ENCODE data around the gene IDI2.

Gene IDI2

GRCh38 chr10:1003884-1004670, 21.6 kb downstream of the IDI2 start:
- DNase-seq: no peak

GRCh38 chr10:1002425-1003006, 23.1 kb downstream of the IDI2 start:
- DNase-seq: no peak

GRCh38 chr10:997266-998022, 28.2 kb downstream of the IDI2 start:
- no peak for DNase-seq

- no peak for DNase-seq
These were observed 29.6 kb downstream of the IDI2 start for GRCh38 chr10:996031-996430.

GRCh38 chr10:995559-995926, 30.1 kb downstream of the IDI2 start:
- DNase-seq: no peak

GRCh38 chr10:994836-995558, 30.7 kb downstream of the IDI2 start:
- no peak for DNase-seq

- peak; percentile 68 to 81 (median 70) for DNase-seq
These were observed 32.8 kb downstream of the IDI2 start for GRCh38 chr10:992871-993270.

GRCh38 chr10:992467-992866, 33.2 kb downstream of the IDI2 start:
- DNase-seq: peak; percentile 72 to 89 (median 86)

GRCh38 chr10:990808-991207, 34.9 kb downstream of the IDI2 start:
- no peak for DNase-seq

- peak; percentile 50 to 78 (median 61) for DNase-seq
These were observed 36.8 kb downstream of the IDI2 start for GRCh38 chr10:988667-989545.

- DNase-seq: peak; percentile 98 to 99 (median 99)
These were observed 37.6 kb downstream of the IDI2 start, which contains the start of gene GTPBP4 for GRCh38 chr10:987870-988666. GTPBP4 (plus strand) TSS chr10:988434; CDS start chr10:988480, 46 bp downstream.

- no peak for DNase-seq
These were observed 38.1 kb downstream of the IDI2 start for GRCh38 chr10:987620-987869.

GRCh38 chr10:986881-987619, 38.6 kb downstream of the IDI2 start:
- peak in 1 of 3 donors; percentile 39 for DNase-seq

- no peak for DNase-seq
These were observed 39.4 kb downstream of the IDI2 start for GRCh38 chr10:986137-986825.

GRCh38 chr10:985361-985760, 40.3 kb downstream of the IDI2 start:
- no peak for DNase-seq

- DNase-seq: no peak
These were observed 41.5 kb downstream of the IDI2 start for GRCh38 chr10:983971-984655.

GRCh38 chr10:983401-983800, 42.3 kb downstream of the IDI2 start:
- DNase-seq: no peak

GRCh38 chr10:980468-981093, 45.1 kb downstream of the IDI2 start:
- DNase-seq: peak in 2 of 3 donors; percentile 20 to 28

GRCh38 chr10:978826-979421, 46.7 kb downstream of the IDI2 start:
- no peak for DNase-seq

Data from suppressor macrophage treated with lipopolysaccharide for 1 hour (primary cell).